GM12872 (cell line): Measurements from ENCODE around the gene FBXW7.

Source experiments
- CTCF ChIP-seq: IDR thresholded peaks from 3 replicates; pipeline ENCODE4 v1.5.1; 2011; ENCODE audit warnings: low read depth, mild to moderate bottlenecking, low read length, moderate library complexity; ENCODE audit not compliant: insufficient read depth

The FBXW7 gene

GRCh38 chr4:152421576-152421975 lies 114.3 kb downstream of the FBXW7 start:
- TF ChIP-seq CTCF, result no peak

GRCh38 chr4:152419809-152420208 lies 116.1 kb downstream of the FBXW7 start:
- TF ChIP-seq CTCF, result no peak

- TF ChIP-seq CTCF, result no peak
Observed at GRCh38 chr4:152417673-152418072, 118.2 kb downstream of the FBXW7 start.

GRCh38 chr4:152415980-152416379 lies 119.9 kb downstream of the FBXW7 start:
- TF ChIP-seq CTCF, result no peak

GRCh38 chr4:152408514-152409327 lies 127.2 kb downstream of the FBXW7 start:
- TF ChIP-seq CTCF, result peak; percentile 58

- no peak for TF ChIP-seq CTCF
Observed at GRCh38 chr4:152401424-152401823, 134.5 kb downstream of the FBXW7 start.

GRCh38 chr4:152399246-152399645 lies 136.6 kb downstream of the FBXW7 start:
- no peak for TF ChIP-seq CTCF

GRCh38 chr4:152398060-152398459 lies 137.8 kb downstream of the FBXW7 start:
- peak; percentile 14; the same call in 1 of the 3 replicates for TF ChIP-seq CTCF
